Esophagus (tissue), 2 donors: ENCODE measurements around the gene JUND. TPM values are rescaled to one million over a fixed set of nuclear protein-coding genes. Genes with fewer than 3 reads are reported as not detected.
A peak's percentile ranks its signal among the peaks of the same experiment; 100 is the strongest.
"Not testable (repeated sequence)": the region's sequence is repeated elsewhere in the genome, so short reads cannot be mapped to it uniquely, and the experiment has no call there.

Experiments
- H3K27ac ChIP-seq, 2 donors: one replicate each; pipeline ENCODE4 v1.5.1; 2013; ENCODE audit warnings: low read depth in 2 of 2, mild to moderate bottlenecking in 2 of 2, inconsistent platforms in 1 of 2, low read length in 1 of 2, moderate library complexity in 1 of 2
- H3K27me3 ChIP-seq, 2 donors: one replicate each; pipeline ENCODE4 v1.6.1; 2013; ENCODE audit warnings: low read length in 2 of 2, control low read depth in 1 of 2, mild to moderate bottlenecking in 1 of 2; ENCODE audit not compliant: insufficient read depth in 2 of 2, control insufficient read depth in 1 of 2
- H3K36me3 ChIP-seq, 2 donors: one replicate each; pipeline ENCODE4 v1.6.1; 2013; ENCODE audit warnings: low read length in 1 of 2; ENCODE audit not compliant: control insufficient read depth in 2 of 2, insufficient read depth in 2 of 2
- H3K4me1 ChIP-seq, 2 donors: one replicate each; pipeline ENCODE4 v1.6.1; 2013; ENCODE audit warnings: low read length in 1 of 2; ENCODE audit not compliant: control insufficient read depth in 2 of 2, insufficient read depth in 2 of 2
- H3K4me3 ChIP-seq, 2 donors: one replicate each; pipeline ENCODE4 v1.5.1; 2013; ENCODE audit warnings: low read length in 2 of 2, mild to moderate bottlenecking in 2 of 2, low read depth in 1 of 2, moderate library complexity in 1 of 2
- H3K9me3 ChIP-seq, 2 donors: one replicate each; pipeline ENCODE4 v1.6.1; 2013; ENCODE audit warnings: mild to moderate bottlenecking in 2 of 2, low read depth in 1 of 2, low read length in 1 of 2, moderate library complexity in 1 of 2; ENCODE audit not compliant: control insufficient read depth in 2 of 2, insufficient read depth in 1 of 2
- WGBS, 2 donors: extraction: QIAGEN DNeasy Blood & Tissue Kit; methylation state at CpG; one replicate each; pipeline ENCODE4 v1.1.7; 2013; 5-methylcytosine and 5-hydroxymethylcytosine counted together
- polyA plus RNA-seq, 2 donors: library from polyadenylated mRNA; stranded (reverse); fragments of 200-250 nt; gene quantifications; one replicate each; pipeline ENCODE4 v1.2.3, GENCODE V29; 2013
- donor health status: healthy with polysubstance abuse.
- donor health status: Bipolar disorder and iron deficiency.

The JUND gene
- polyA plus RNA-seq, result 10 to 100 TPM; 57.9 to 84.5 TPM

- peaks cover 0 to 12% of the 10 kb centered on the region in 2 donors for H3K36me3 ChIP-seq
- peaks cover 0 to 14% of the 10 kb centered on the region in 2 donors for H3K4me1 ChIP-seq
- WGBS, 2 donors, result 0 to 1% methylated on average over 74 to 138 of the region's 138 CpGs
- peak within 1 kb of the TSS; percentile 67 to 99 for H3K4me3 ChIP-seq
- H3K27me3 ChIP-seq, result no peaks in the 10 kb centered on the region
- H3K27ac ChIP-seq, result peak within 1 kb of the TSS; percentile 100
- no peaks in the 10 kb centered on the region for H3K9me3 ChIP-seq
Observed at GRCh38 chr19:18281082-18282020, at the start of gene JUND. JUND (minus strand) TSS chr19:18281622; CDS start chr19:18281484, 138 bp downstream.

GRCh38 chr19:18330868-18331267, 49.4 kb upstream of the JUND start:
- Histone ChIP-seq H3K4me1 (peaks cover 0 to 5% of the 10 kb centered on the region in 2 donors), H3K36me3 (no peaks in the 10 kb centered on the region), H3K27me3 (no peaks in the 10 kb centered on the region), H3K27ac (no peak overlapping the region), H3K9me3 (no peaks in the 10 kb centered on the region), H3K4me3 (no peak overlapping the region)
- 92 to 94% methylated on average over 9 of the region's 9 CpGs for WGBS, 2 donors

- 63 to 65% methylated on average over 6 of the region's 6 CpGs for WGBS, 2 donors
- Histone ChIP-seq H3K27ac (peak overlapping the region in 1 of 2 donors; percentile 46), H3K4me3 (no peak overlapping the region), H3K9me3 (no peaks in the 10 kb centered on the region), H3K4me1 (peaks cover 0 to 5% of the 10 kb centered on the region in 2 donors), H3K36me3 (no peaks in the 10 kb centered on the region), H3K27me3 (no peaks in the 10 kb centered on the region)
Observed at GRCh38 chr19:18329035-18329376, 47.6 kb upstream of the JUND start.

GRCh38 chr19:18328340-18329034, 47.1 kb upstream of the JUND start:
- H3K27me3 ChIP-seq, result no peaks in the 10 kb centered on the region
- no peaks in the 10 kb centered on the region for H3K36me3 ChIP-seq
- H3K4me1 ChIP-seq, result peaks cover 0 to 5% of the 10 kb centered on the region in 2 donors
- H3K9me3 ChIP-seq, result no peaks in the 10 kb centered on the region
- 3 to 6% methylated on average over 9 of the region's 9 CpGs for WGBS, 2 donors
- H3K4me3 ChIP-seq, result no peak overlapping the region
- peak overlapping the region; percentile 43 to 46 for H3K27ac ChIP-seq

GRCh38 chr19:18326772-18327171, 45.4 kb upstream of the JUND start:
- Histone ChIP-seq H3K9me3 (no peaks in the 10 kb centered on the region), H3K4me3 (no peak overlapping the region), H3K36me3 (no peaks in the 10 kb centered on the region), H3K27me3 (no peaks in the 10 kb centered on the region), H3K27ac (no peak overlapping the region), H3K4me1 (peaks cover 5 to 6% of the 10 kb centered on the region in 2 donors)
- 93 to 98% methylated on average over 5 of the region's 5 CpGs for WGBS, 2 donors

GRCh38 chr19:18324373-18324731, 42.9 kb upstream of the JUND start:
- H3K4me3 ChIP-seq, H3K9me3 ChIP-seq, H3K36me3 ChIP-seq, H3K4me1 ChIP-seq, H3K27me3 ChIP-seq: not testable (repeated sequence)
- 39 to 46% methylated on average over 6 of the region's 6 CpGs for WGBS, 2 donors
- peak overlapping the region; percentile 56 to 88 for H3K27ac ChIP-seq

- 0% methylated on average over 74 to 75 of the region's 75 CpGs for WGBS, 2 donors
- peak within 1 kb of the TSS; percentile 84 to 96 for H3K4me3 ChIP-seq
- H3K27me3 ChIP-seq, result no peaks in the 10 kb centered on the region
- no peaks in the 10 kb centered on the region for H3K9me3 ChIP-seq
- peak within 1 kb of the TSS; percentile 93 to 97 for H3K27ac ChIP-seq
- H3K4me1 ChIP-seq, result peaks cover 3 to 17% of the 10 kb centered on the region in 2 donors
- H3K36me3 ChIP-seq, result no peaks in the 10 kb centered on the region
Observed at GRCh38 chr19:18322759-18323460, 41.5 kb upstream of the JUND start, which contains the start of gene LSM4. LSM4 (minus strand) TSS chr19:18323076; CDS start chr19:18323020, 56 bp downstream.

GRCh38 chr19:18322318-18322758, 40.9 kb upstream of the JUND start:
- H3K36me3 ChIP-seq, result no peaks in the 10 kb centered on the region
- no peaks in the 10 kb centered on the region for H3K9me3 ChIP-seq
- H3K4me3 ChIP-seq, result peak overlapping the region; percentile 84 to 96
- 1 to 4% methylated on average over 7 of the region's 7 CpGs for WGBS, 2 donors
- H3K27me3 ChIP-seq, result no peaks in the 10 kb centered on the region
- H3K27ac ChIP-seq, result peak overlapping the region; percentile 92 to 93
- H3K4me1 ChIP-seq, result peaks cover 3 to 18% of the 10 kb centered on the region in 2 donors

GRCh38 chr19:18321734-18322102, 40.3 kb upstream of the JUND start:
- peak overlapping the region in 1 of 2 donors; percentile 84 for H3K4me3 ChIP-seq
- H3K27me3 ChIP-seq, result no peaks in the 10 kb centered on the region
- peak overlapping the region; percentile 92 to 93 for H3K27ac ChIP-seq
- H3K36me3 ChIP-seq, result no peaks in the 10 kb centered on the region
- H3K4me1 ChIP-seq, result peaks cover 3 to 18% of the 10 kb centered on the region in 2 donors
- no peaks in the 10 kb centered on the region for H3K9me3 ChIP-seq
- 22 to 26% methylated on average over 9 of the region's 9 CpGs for WGBS, 2 donors
